SJCRH30 (cell line): Measurements from ENCODE around the gene ESRRG. TPM values are rescaled to one million over a fixed set of nuclear protein-coding genes. Genes with fewer than 3 reads are reported as not detected.
A peak's percentile ranks its signal among the peaks of the same experiment; 100 is the strongest.

ENCODE experiments used
- DNase-seq, 2 experiments: peaks; one replicate each; pipeline ENCODE4 v3.0.0-alpha.2; 2015 to 2020
- H3K27ac ChIP-seq: fragments of 250-450 bp; sonication (Bioruptor Pico); 2 replicates; pipeline ENCODE4 v1.5.1; 2020; ENCODE audit warnings: mild to moderate bottlenecking, moderate library complexity
- H3K27me3 ChIP-seq: fragments of 250-450 bp; sonication (Bioruptor Pico); 2 replicates; pipeline ENCODE4 v1.5.1; 2020; ENCODE audit warnings: mild to moderate bottlenecking, moderate library complexity
- H3K36me3 ChIP-seq: fragments of 250-450 bp; sonication (Bioruptor Pico); 2 replicates; pipeline ENCODE4 v1.5.1; 2020; ENCODE audit warnings: mild to moderate bottlenecking, moderate library complexity
- H3K4me1 ChIP-seq: fragments of 250-450 bp; sonication (Bioruptor Pico); 2 replicates; pipeline ENCODE4 v1.5.1; 2020; ENCODE audit warnings: mild to moderate bottlenecking, moderate library complexity
- H3K4me3 ChIP-seq: fragments of 250-450 bp; sonication (Bioruptor Pico); 2 replicates; pipeline ENCODE4 v1.5.1; 2020; ENCODE audit warnings: mild to moderate bottlenecking, moderate library complexity
- H3K9me3 ChIP-seq: fragments of 250-450 bp; sonication (Bioruptor Pico); replicated peaks from 2 replicates; pipeline ENCODE4 v1.5.1; 2020; ENCODE audit warnings: mild to moderate bottlenecking, moderate library complexity
- total RNA-seq: library from RNA; depleted of rRNA; stranded (reverse); fragments of >200 nt; shearing (Covaris generic); gene quantifications from 2 replicates; pipeline ENCODE4 v1.2.3, GENCODE V29; 2014

Gene ESRRG
- total RNA-seq, 1 experiment from 2014 or later: 1.0 TPM

DNA sequence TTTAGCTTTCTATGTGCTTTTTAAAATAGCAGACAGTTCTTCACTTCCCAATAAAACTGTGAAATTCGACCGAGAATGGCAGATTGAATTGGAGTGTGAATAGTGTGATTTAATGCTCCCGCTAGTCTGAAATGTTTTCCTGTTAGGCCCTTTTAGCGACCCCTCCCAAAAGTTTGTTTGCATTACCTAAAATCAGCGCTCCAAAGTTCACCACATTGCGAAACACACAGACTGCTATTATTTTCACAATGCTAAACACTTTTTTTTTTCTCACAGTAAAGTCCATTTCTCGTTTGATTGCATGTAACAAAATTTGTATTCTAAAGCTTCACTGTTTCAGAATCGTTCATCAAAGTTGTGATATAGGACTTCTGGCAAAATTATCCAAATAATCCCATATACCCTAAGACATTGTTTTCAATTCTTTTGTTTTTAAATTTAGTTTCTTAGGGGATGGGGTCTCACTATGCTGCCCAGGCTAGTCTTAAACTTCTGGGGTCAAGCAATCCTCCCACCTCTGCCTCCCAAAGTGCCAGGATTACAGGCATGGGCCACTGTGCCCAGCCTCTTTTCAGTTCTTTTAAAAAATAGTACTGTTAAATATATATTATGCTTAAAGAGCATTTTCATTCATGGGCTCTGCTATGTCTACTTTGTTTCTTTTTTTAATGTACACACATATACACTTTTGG, 223.5 kb downstream of the ESRRG start:
- no peak overlapping the region for H3K4me3 ChIP-seq
- no peak overlapping the region for H3K27ac ChIP-seq
- no peaks in the 10 kb centered on the region for H3K4me1 ChIP-seq
- no peaks in the 10 kb centered on the region for H3K9me3 ChIP-seq
- no peaks in the 10 kb centered on the region for H3K36me3 ChIP-seq
- no peak for DNase-seq
- no peaks in the 10 kb centered on the region for H3K27me3 ChIP-seq

DNA sequence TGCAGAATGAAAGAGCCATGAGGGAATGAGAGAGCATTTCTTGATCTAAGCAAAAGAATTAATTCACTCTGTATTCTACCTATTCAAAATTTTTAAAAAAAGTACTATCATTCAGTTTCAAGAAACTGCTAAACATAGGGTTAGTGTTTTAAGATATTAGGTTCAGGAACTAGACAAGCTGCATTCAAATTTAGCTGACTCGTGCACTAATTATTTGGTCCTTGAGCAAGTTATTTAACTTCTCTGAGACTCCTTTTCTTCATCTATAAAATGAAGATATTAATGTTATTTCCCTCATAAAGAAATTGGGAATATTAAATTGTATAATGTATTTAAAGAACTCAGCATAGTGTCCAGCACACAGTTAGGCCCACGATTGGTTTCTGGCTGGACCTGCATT, 225.0 kb downstream of the ESRRG start:
- no peaks in the 10 kb centered on the region for H3K9me3 ChIP-seq
- no peaks in the 10 kb centered on the region for H3K36me3 ChIP-seq
- no peak overlapping the region for H3K4me3 ChIP-seq
- no peak for DNase-seq
- H3K27me3 ChIP-seq: no peaks in the 10 kb centered on the region
- no peaks in the 10 kb centered on the region for H3K4me1 ChIP-seq
- no peak overlapping the region for H3K27ac ChIP-seq

DNA sequence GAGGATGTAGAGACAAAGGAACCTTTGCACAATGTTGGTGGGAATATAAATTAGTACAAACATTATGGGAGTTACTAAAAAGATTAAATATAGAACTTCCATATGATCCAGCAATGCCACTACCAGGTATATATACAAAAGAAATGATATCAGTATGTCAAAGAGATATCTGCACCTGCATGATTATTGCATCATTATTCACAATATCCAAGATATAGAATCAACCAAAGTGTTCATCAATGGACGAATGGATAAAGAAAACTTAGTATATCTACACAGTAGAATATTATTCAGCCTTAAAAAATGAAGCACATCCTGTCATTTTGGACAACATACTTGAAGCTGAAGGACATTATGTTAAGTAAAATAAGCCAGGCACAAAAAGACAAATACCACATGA, 238.2 kb downstream of the ESRRG start:
- Histone ChIP-seq H3K4me1 (no peaks in the 10 kb centered on the region), H3K9me3 (no peaks in the 10 kb centered on the region; the same call in 1 of the 2 replicates), H3K27me3 (no peaks in the 10 kb centered on the region), H3K4me3 (no peak overlapping the region), H3K27ac (no peak overlapping the region), H3K36me3 (no peaks in the 10 kb centered on the region)
- no peak for DNase-seq

DNA sequence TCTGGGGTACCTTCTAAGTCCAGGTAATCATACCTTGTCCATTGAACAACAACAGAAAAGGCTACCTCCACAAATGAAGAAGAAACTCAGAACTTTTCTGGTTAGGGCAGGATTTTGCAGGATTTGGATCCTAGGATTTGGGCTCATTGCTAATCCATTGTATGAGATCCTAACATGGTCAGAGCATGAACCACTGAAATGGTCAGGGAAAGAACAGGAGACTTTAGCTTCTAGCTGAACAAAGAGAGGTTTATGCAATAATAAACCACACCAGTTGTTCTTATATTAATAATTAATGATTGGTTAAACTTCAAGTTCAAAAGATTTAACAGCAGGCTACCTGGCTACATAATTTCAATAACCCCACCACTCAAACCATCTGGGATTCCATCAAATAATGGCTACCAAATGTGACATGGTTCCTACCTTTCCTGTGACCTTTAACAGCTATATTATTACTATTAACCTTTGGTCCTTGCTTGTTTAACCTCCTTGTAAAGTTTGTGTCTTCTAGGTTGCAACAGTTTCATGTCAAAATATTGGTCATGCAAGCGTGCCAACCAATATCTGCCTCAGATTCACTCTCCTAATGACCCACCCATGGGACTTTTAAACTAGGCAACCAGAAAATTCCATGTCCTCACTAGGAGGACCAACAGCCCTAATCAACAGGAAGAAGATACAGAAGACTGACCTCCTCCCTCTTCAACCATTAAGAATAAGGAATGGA, 239.4 kb downstream of the ESRRG start:
- no peaks in the 10 kb centered on the region for H3K36me3 ChIP-seq
- H3K4me3 ChIP-seq: no peak overlapping the region
- no peaks in the 10 kb centered on the region for H3K4me1 ChIP-seq
- H3K27me3 ChIP-seq: no peaks in the 10 kb centered on the region
- no peaks in the 10 kb centered on the region; the same call in 1 of the 2 replicates for H3K9me3 ChIP-seq
- DNase-seq: no peak
- no peak overlapping the region for H3K27ac ChIP-seq

DNA sequence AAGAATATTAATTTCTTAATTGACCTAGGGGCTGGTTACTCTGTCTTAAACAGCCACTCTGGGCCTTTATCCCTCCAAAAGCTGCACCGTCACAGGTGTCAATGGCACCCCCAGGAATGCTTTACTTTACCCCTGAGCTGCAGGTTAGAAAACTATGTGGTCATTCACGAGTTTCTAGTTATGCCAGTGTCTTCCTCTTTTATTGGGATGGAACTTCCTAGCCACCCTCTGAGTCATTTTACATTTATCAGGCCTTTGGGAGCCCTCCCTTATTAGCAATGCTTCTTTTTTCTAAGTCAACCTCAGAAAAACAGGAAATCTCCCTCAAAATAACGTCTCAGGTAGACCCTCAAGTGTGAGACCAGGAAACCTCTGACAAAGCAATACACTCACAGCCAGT, 240.6 kb downstream of the ESRRG start:
- H3K27me3 ChIP-seq: no peaks in the 10 kb centered on the region
- H3K36me3 ChIP-seq: no peaks in the 10 kb centered on the region
- no peak overlapping the region for H3K27ac ChIP-seq
- DNase-seq: no peak
- no peaks in the 10 kb centered on the region; the same call in 1 of the 2 replicates for H3K9me3 ChIP-seq
- H3K4me3 ChIP-seq: no peak overlapping the region
- H3K4me1 ChIP-seq: no peaks in the 10 kb centered on the region

DNA sequence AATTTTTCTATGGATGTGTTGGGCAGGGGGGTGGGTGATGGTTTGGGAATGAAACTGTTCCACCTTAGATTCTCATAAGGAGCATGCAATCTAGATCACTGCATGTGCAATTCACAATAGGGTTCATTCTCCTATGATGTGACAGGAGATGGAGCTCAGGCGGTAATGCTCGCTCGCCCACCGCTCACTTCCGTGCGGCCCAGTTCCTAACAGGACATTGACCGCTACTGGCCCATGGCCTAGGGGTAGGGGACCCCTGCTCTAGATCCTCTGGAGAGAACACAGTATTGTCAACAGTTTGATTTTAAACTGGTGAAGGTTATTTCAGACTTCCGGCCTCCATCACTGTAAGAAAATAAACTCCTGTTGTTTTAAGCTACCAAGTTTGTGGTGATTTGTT, 245.0 kb downstream of the ESRRG start:
- DNase-seq: no peak
- Histone ChIP-seq H3K9me3 (no peaks in the 10 kb centered on the region), H3K4me1 (no peaks in the 10 kb centered on the region), H3K36me3 (no peaks in the 10 kb centered on the region), H3K27ac (no peak overlapping the region), H3K27me3 (no peaks in the 10 kb centered on the region), H3K4me3 (no peak overlapping the region)

DNA sequence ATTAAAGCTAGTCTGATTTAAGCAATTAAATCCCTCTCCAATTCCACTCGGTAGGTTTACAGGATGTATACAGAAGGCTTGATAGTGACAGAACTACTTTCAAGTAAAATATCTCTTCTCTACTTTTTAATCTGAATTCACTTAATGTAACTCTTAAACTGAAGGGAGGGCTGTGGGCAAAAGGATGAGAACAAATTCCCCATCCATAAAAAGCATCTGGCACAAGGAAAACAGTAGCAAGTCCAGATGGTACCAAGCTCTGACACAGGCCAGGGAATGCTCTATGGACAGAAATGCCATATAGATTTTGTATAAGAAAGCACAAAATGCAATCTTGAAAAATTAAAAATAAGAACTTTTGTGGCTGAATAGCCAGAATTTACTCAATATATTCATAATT, 246.9 kb downstream of the ESRRG start:
- no peak overlapping the region for H3K27ac ChIP-seq
- H3K36me3 ChIP-seq: no peaks in the 10 kb centered on the region
- DNase-seq: no peak
- H3K4me3 ChIP-seq: no peak overlapping the region
- no peaks in the 10 kb centered on the region for H3K27me3 ChIP-seq
- H3K9me3 ChIP-seq: no peaks in the 10 kb centered on the region
- H3K4me1 ChIP-seq: no peaks in the 10 kb centered on the region

DNA sequence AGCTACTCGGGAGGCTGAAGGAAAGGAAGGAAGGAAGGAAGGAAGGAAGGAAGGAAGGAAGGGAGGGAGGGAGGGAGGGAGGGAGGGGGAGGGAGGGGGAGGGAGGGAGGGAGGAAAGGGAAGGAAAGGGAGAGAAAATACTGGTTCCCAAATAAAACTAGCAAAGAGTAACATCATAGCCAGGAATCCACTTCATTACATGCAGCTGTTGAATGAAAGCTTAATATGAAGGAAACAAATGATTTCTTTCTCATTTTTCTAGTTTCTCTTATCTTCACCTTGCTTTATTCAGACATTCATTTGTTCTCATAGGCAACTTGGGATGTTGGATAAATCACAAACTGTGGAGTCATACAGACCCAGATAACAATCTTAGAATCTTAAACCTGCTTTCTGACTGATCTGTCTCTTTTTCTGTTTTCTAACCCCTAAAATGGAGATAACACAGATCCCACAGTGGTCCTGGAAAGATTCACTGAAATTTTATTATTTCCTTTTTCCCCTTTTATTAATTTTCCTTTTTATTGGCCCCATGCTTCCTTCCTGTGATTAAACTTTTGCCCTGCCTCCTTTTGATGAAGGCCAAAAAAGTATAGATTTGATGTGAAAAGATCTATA, 247.5 kb downstream of the ESRRG start:
- H3K27me3 ChIP-seq: no peaks in the 10 kb centered on the region
- DNase-seq: no peak

DNA sequence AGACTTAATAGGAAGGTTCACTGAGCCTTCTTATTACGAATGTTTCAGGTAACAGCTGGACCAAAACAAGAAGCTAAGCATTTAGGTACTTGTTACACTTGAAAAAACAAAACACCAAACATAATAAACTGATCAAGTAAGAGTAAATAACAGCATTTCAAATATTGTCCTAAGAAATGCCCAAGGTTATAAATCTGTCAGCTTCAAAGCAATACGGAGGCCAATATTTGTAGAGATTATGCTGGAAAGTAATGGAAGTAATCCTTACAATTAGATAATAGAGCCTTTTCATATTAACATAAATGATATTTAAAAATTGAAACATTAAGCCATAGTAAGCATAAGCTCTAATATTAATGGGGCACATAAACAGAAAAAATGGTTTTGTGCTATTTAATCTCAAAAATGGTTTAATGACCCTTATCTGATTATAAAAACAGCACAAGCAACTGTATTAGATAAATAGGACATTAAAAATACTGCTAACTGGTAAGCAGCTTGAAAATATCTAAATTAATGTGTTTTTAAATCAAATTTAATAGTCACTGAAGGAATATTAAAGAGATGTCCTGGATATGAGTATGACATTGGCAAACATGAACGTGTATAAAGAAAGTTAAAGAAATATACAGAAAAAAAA, 256.9 kb downstream of the ESRRG start:
- peaks cover 12% of the 10 kb centered on the region for H3K4me1 ChIP-seq
- no peak overlapping the region for H3K27ac ChIP-seq
- H3K4me3 ChIP-seq: no peak overlapping the region
- no peaks in the 10 kb centered on the region for H3K36me3 ChIP-seq
- H3K9me3 ChIP-seq: no peaks in the 10 kb centered on the region
- no peak for DNase-seq
- no peaks in the 10 kb centered on the region for H3K27me3 ChIP-seq

More for the DNA sequence above, 247.5 kb downstream of the ESRRG start:
- no peak overlapping the region for H3K4me3 ChIP-seq
- H3K27ac ChIP-seq: no peak overlapping the region
- no peaks in the 10 kb centered on the region for H3K4me1 ChIP-seq
- H3K9me3 ChIP-seq: no peaks in the 10 kb centered on the region
- H3K36me3 ChIP-seq: no peaks in the 10 kb centered on the region

DNA sequence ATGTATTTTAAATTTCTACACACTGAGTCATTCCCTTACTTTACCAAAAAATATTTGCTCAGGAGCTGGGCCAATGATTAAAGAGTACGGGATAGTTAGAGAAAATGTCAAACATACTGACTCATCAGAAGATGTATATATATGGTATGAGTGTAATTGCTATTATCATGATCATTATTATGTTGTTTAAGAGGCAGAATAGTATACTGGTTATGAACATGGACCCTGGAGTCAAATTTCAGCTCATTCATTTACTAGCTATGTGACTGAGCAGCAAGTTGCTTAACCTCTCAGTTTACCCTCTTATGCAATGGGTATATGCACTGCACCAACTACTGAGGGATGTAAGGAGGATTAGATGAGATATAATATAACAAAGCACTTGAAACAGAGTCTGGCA, 258.7 kb downstream of the ESRRG start:
- H3K27ac ChIP-seq: no peak overlapping the region
- DNase-seq: no peak
- no peaks in the 10 kb centered on the region for H3K36me3 ChIP-seq
- no peak overlapping the region for H3K4me3 ChIP-seq
- H3K9me3 ChIP-seq: no peaks in the 10 kb centered on the region
- H3K27me3 ChIP-seq: no peaks in the 10 kb centered on the region
- peaks cover 12% of the 10 kb centered on the region for H3K4me1 ChIP-seq

DNA sequence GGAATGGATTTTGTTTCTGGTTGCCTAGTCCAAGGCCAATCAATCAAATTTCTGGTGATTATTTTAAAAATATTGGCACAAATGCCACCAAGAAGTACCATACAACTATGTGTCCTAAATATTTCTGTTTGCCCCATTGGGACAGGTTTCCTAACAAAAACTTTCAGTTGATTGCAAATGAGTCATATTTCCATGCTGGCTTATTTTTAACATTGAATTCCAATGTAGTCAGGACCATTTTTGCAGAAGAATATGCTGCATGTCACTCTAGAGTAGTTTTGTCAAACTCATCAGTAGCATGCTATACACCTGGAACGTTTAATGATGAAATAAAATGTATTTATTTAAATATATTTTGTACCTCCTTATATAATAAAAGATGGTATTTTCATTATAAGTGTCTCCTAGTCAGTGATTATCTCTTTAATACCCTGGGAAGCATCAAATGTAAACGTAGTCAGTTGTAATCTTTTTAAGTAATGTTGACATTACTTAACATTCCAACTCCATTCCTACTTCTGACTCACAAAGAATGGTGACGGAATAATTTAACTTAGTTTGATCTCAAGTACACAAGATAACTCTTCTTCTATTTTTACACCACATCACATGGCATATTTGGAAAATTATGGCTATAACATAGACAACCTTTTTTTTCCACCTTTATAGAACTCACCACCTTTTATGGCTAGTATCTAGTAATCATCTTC, 261.0 kb downstream of the ESRRG start:
- Histone ChIP-seq H3K36me3 (no peaks in the 10 kb centered on the region), H3K27me3 (no peaks in the 10 kb centered on the region), H3K9me3 (no peaks in the 10 kb centered on the region), H3K27ac (no peak overlapping the region), H3K4me1 (peaks cover 23% of the 10 kb centered on the region), H3K4me3 (no peak overlapping the region)
- DNase-seq: no peak

DNA sequence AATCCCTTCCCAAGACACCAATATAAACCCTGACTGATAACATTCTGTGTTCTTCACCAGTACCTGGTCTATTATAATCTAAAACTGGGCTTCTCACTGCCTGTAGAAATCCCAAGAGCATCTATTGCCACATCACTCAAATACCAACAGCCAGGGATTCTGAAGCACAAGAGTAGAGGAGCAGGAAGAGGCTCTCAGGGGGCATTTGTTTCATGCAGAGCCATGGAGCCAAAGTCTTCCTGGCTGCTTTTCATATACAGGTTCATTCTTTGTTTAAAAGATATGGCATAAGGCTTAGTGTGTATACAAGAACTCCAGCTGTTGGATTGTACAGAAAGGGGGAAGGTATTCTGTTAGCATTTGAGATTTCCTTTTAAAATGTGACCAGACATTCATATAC, 261.8 kb downstream of the ESRRG start:
- H3K9me3 ChIP-seq: no peaks in the 10 kb centered on the region
- H3K27me3 ChIP-seq: no peaks in the 10 kb centered on the region
- H3K4me1 ChIP-seq: peaks cover 31% of the 10 kb centered on the region
- no peaks in the 10 kb centered on the region for H3K36me3 ChIP-seq
- H3K4me3 ChIP-seq: no peak overlapping the region
- peak in 1 of 2 experiments; percentile 19 for DNase-seq
- H3K27ac ChIP-seq: no peak overlapping the region

DNA sequence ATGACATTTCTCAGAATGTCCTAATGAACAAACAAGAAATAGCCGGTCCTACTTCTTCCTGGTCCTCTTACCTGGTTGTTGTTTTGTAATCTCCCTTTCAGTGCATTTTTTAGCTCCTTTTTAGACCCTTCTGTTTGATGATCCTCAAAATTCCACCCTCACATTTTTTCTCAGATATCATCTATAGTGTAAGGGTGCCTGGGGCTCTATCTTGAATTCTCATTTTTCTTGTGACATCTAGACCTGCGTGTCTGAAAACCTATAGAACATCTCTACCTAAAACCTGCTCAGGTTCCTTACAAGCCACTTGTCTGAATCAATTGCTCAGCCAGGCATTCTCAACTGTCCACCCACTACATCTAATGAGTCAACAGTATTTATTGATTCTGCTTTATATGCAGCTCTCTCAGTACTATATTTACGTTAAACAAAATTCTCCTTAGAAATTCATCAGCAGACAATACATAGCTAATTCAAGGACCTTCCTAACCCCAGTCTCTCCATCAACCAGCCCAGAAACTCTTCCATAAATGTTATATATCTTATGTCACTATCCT, 263.5 kb downstream of the ESRRG start:
- Histone ChIP-seq H3K4me1 (peaks cover 31% of the 10 kb centered on the region), H3K36me3 (no peaks in the 10 kb centered on the region), H3K27me3 (no peaks in the 10 kb centered on the region), H3K27ac (no peak overlapping the region), H3K9me3 (no peaks in the 10 kb centered on the region), H3K4me3 (no peak overlapping the region)
- no peak for DNase-seq

DNA sequence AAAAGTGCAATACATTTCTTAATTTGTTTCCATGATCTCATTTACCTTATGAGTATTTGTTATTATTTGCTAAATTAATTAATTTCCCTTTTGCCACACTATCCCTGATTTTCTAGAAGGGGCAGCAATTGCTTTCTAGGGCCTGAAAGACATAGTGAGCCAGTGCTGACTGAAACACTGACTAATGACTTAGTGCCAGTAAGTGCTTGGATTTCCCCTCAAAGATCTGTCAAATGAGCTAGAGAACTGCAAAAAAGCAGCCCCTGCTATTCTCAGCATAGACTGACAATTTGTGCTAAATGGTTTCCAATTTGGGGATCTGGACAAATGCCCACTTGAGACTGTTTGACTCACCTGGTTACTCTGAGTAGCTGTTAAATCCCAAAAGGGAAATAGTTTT, 264.4 kb downstream of the ESRRG start:
- no peaks in the 10 kb centered on the region for H3K9me3 ChIP-seq
- H3K4me3 ChIP-seq: no peak overlapping the region
- H3K36me3 ChIP-seq: no peaks in the 10 kb centered on the region
- H3K27me3 ChIP-seq: no peaks in the 10 kb centered on the region
- DNase-seq: no peak
- H3K4me1 ChIP-seq: peaks cover 31% of the 10 kb centered on the region
- H3K27ac ChIP-seq: no peak overlapping the region
